Lung (tissue), 12 donors: Measurements from ENCODE around the gene TBC1D5. TPM values are rescaled to one million over a fixed set of nuclear protein-coding genes. Genes with fewer than 3 reads are reported as not detected.

Experiments
- ATAC-seq: fragments of 200-7000 bp; cut with Tn5 transposase; one replicate; pipeline ENCODE4 v1.9.1; 2020; ENCODE audit warnings: moderate number of reproducible peaks; ENCODE audit not compliant: insufficient read depth, low FRiP score
- DNase-seq, 3 donors: peaks; one replicate each; pipeline ENCODE4 v3.0.0-alpha.2; 2013 to 2017
- H3K27ac ChIP-seq, 2 donors: one replicate each; pipeline ENCODE4 v1.5.1; 2013; ENCODE audit warnings: mild to moderate bottlenecking in 2 of 2, moderate library complexity in 2 of 2, control low read depth in 1 of 2, inconsistent platforms in 1 of 2, low read depth in 1 of 2, low read length in 1 of 2
- H3K27me3 ChIP-seq, 3 donors: one replicate each; pipeline ENCODE4 v1.5.1; 2013; ENCODE audit warnings: low read length in 2 of 3; ENCODE audit not compliant: control insufficient read depth in 3 of 3, insufficient read depth in 3 of 3
- H3K36me3 ChIP-seq, 4 donors: one replicate each; pipeline ENCODE4 v1.5.1; 2013; ENCODE audit warnings: low read length in 4 of 4, mild to moderate bottlenecking in 1 of 4, moderate library complexity in 1 of 4; ENCODE audit not compliant: control insufficient read depth in 4 of 4, insufficient read depth in 4 of 4
- H3K4me1 ChIP-seq, 5 donors: one replicate each; pipeline ENCODE4 v1.5.1; 2013; ENCODE audit warnings: low read length in 5 of 5, mild to moderate bottlenecking in 2 of 5, moderate library complexity in 1 of 5; ENCODE audit not compliant: control insufficient read depth in 5 of 5, insufficient read depth in 5 of 5
- H3K4me3 ChIP-seq: one replicate; pipeline ENCODE4 v1.5.1; 2013; ENCODE audit warnings: mild to moderate bottlenecking, control low read depth, moderate library complexity
- H3K9ac ChIP-seq, 2 donors: one replicate each; pipeline ENCODE4 v1.5.1; 2013; ENCODE audit warnings: low read length in 2 of 2, control low read depth in 1 of 2; ENCODE audit not compliant: insufficient read depth in 1 of 2
- H3K9me3 ChIP-seq, 4 donors: one replicate each; pipeline ENCODE4 v1.5.1; 2013; ENCODE audit warnings: low read length in 3 of 4, mild to moderate bottlenecking in 1 of 4, moderate library complexity in 1 of 4; ENCODE audit not compliant: control insufficient read depth in 4 of 4, insufficient read depth in 3 of 4
- WGBS, 2 donors: extraction: QIAGEN DNeasy Blood & Tissue Kit; methylation state at CpG; one replicate each; pipeline ENCODE4 v1.1.7; 2013; 5-methylcytosine and 5-hydroxymethylcytosine counted together
- polyA plus RNA-seq, 2 donors: library from polyadenylated mRNA; stranded (reverse); fragments of 200-250 nt; gene quantifications; one replicate each; pipeline ENCODE4 v1.2.1, GENCODE V29; 2013
- total RNA-seq, 2 donors: library from RNA; depleted of rRNA in 1 of 2; stranded (reverse); fragments of >200 nt in 1 of 2; gene quantifications; one replicate each; pipeline ENCODE4 v1.2.1, GENCODE V29; 2014 to 2021
- TF ChIP-seq, protein P1 (sequence below): IDR thresholded peaks from 2 replicates; pipeline ENCODE4 v1.5.1; 2012; ENCODE audit warnings: mild to moderate bottlenecking; ENCODE audit errors: control extremely low read depth, extremely low read depth
- donor health status: control.
- donor health status: control.
- donor health status: Bipolar disorder and iron deficiency.
- donor health status: healthy.
- donor health status: DM: yes; HTN: yes; CAD: no.

The TBC1D5 gene
- total and polyA plus RNA-seq, 4 donors = 8.7 to 111 (median 39.6) TPM

DNA sequence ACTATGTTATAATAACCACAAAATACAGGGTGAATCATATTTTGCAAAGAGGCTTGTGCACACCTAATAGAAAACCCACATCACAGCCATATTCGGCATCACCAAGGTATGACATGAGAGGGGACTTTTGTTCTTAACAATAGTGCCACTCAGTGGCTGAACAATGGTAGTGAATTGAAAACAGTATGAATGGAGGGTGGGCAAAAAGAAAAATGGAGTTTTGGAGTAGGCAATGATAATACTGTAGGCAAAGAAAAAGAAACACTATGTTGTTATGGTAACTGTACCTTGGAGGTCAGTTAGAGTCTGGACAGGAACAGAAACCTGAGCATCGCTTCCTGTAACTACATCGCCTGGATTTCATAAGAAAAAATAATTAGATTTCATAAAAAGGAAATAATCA is 509.0 kb downstream of the TBC1D5 start:
- ATAC-seq = peak; percentile 77
- no peaks in the 10 kb centered on the region for H3K9me3 ChIP-seq
- H3K4me3 ChIP-seq = no peak overlapping the region
- H3K4me1 ChIP-seq = peaks cover 0 to 6% (median 0%) of the 10 kb centered on the region in 5 donors
- 26 to 44% methylated on average over 3 of the region's 3 CpGs for WGBS, 2 donors
- H3K27me3 ChIP-seq = no peaks in the 10 kb centered on the region
- DNase-seq = peak; percentile 17 to 59 (median 41)
- peaks cover 0 to 3% (median 0%) of the 10 kb centered on the region in 4 donors for H3K36me3 ChIP-seq
- TF ChIP-seq, protein P1, sequence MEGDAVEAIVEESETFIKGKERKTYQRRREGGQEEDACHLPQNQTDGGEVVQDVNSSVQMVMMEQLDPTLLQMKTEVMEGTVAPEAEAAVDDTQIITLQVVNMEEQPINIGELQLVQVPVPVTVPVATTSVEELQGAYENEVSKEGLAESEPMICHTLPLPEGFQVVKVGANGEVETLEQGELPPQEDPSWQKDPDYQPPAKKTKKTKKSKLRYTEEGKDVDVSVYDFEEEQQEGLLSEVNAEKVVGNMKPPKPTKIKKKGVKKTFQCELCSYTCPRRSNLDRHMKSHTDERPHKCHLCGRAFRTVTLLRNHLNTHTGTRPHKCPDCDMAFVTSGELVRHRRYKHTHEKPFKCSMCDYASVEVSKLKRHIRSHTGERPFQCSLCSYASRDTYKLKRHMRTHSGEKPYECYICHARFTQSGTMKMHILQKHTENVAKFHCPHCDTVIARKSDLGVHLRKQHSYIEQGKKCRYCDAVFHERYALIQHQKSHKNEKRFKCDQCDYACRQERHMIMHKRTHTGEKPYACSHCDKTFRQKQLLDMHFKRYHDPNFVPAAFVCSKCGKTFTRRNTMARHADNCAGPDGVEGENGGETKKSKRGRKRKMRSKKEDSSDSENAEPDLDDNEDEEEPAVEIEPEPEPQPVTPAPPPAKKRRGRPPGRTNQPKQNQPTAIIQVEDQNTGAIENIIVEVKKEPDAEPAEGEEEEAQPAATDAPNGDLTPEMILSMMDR = peak; percentile 68
- no peak overlapping the region for H3K27ac ChIP-seq
- H3K9ac ChIP-seq = no peak overlapping the region

DNA sequence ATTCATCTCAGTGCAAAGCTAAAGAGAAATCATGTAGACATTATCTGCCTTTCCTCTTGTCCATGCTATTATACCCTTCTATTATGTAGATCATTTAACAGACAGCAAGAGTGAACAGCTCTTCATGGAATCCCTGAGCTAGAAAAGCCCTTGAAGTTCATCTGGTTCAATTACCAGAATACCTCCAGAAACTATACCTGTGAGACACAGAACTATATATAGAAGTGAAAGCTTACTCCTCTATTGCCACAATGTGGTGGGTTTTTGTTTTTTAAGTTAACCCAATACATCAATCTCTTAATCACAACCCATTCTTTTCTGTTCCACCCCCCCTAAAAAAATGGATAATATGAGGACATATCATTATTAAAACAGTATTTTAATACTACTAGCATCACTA is 510.0 kb downstream of the TBC1D5 start:
- H3K9me3 ChIP-seq = no peaks in the 10 kb centered on the region
- DNase-seq = no peak
- no peaks in the 10 kb centered on the region for H3K27me3 ChIP-seq
- no peak overlapping the region for H3K9ac ChIP-seq
- no peak for ATAC-seq
- TF ChIP-seq, protein P1 = no peak
- peaks cover 0 to 1% (median 0%) of the 10 kb centered on the region in 4 donors for H3K36me3 ChIP-seq
- no peak overlapping the region for H3K27ac ChIP-seq
- peaks cover 0 to 4% (median 0%) of the 10 kb centered on the region in 5 donors for H3K4me1 ChIP-seq
- no peak overlapping the region for H3K4me3 ChIP-seq

DNA sequence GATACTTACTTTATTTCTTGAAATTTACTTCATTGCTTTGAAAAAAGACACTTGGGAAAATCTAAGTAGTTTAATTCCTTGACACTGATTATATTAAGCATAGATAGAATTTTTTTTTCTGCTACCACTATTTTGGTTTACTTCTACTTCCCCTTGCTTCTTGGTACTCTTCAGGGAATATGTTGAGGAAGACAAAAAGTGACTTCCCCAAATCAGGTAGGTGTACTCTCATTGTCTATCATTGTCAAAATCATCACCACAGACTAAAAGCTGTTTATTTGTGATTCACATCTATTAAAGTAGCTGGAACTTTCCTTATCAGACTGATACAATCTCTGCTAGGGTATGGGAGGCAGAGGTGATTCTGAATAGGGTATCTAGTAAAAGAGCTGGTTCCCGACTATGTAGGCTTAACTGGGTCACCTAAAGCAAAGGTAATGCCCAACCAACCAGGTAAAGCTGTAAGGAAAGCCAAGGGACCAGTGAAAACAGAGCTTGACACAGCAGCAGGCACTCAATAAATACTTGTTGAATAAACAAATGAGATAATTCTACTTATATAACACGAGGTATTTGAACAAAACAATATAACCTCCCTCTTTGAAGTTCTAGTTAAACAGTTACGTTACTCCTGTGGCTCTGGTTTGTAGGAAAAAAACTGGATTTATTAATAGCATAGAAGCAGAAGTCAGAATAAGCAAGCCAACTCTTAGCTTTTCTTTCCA is 510.7 kb downstream of the TBC1D5 start:
- no peaks in the 10 kb centered on the region for H3K27me3 ChIP-seq
- H3K4me3 ChIP-seq = no peak overlapping the region
- H3K27ac ChIP-seq = no peak overlapping the region
- DNase-seq (peak in 1 of 3 donors; percentile 10), ATAC-seq (no peak)
- H3K4me1 ChIP-seq = peaks cover 0 to 3% (median 0%) of the 10 kb centered on the region in 5 donors
- H3K9me3 ChIP-seq = no peaks in the 10 kb centered on the region
- H3K36me3 ChIP-seq = no peaks in the 10 kb centered on the region
- TF ChIP-seq, protein P1 = no peak
- 60 to 82% methylated on average over 3 of the region's 3 CpGs for WGBS, 2 donors
- no peak overlapping the region for H3K9ac ChIP-seq
